Caki2 (cell line): ENCODE data around the gene ADK. TPM values are rescaled to one million over a fixed set of nuclear protein-coding genes. Genes with fewer than 3 reads are reported as not detected.

ENCODE experiments used
- DNase-seq: peaks from one replicate; pipeline ENCODE4 v3.0.0-alpha.2; 2015; ENCODE audit warnings: low read depth
- in situ Hi-C: cut with HindIII; loops from 2 replicates; pipeline ENCODE4 v1.10.0; 2016; ENCODE audit warnings: low sequenced_read_pairs, low pct_unique_long_range_greater_than_20kb, mixed read lengths
- total RNA-seq: library from RNA; depleted of rRNA; stranded (reverse); fragments of >200 nt; shearing (Covaris generic); gene quantifications from 2 replicates; pipeline ENCODE4 v1.2.3, GENCODE V29; 2014; ENCODE audit warnings: low replicate concordance

The ADK gene
- total RNA-seq, 1 experiment from 2014 or later, result 26.5 TPM

DNA sequence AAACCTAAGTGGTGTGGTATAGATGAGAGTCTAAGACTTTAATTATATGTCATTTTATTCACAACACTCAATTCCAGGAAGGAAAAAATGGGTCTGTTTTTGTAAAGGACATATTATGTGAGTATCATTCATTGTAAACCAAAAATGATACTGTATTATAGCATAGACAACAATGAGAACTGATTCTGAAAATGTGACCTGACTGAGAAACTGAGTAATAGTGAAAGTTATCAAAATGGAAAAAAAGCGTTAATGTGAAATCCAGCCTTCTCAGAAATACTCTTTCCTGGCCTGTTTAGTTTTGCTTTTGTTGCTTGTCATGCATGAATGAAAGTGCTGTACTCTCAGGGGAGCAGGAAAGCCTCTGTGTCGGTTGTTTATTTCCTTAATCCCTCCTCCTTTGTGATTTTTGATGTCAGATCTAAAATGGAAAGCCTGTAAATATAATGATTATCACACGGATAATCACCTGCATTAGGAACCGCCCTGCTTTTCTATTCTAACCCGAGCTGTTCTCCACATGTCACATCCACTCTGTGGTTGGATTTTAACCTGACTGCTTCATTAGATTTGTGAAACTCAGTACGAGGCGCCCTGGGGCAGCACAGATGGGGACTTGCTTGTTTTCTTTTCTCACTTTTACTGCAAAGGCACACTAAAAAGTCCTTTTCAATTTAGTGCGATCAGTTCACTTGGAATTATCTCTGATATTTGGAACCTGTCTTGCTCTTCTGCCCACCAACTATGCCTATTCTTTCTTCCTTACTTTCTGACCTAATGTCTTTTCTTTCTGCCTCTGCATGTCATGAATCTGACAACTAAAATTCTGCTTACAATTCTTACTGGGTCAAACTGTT, 434.4 kb downstream of the ADK start:
- peak; percentile 49 for DNase-seq
- in situ Hi-C loops, result no loop called here

DNA sequence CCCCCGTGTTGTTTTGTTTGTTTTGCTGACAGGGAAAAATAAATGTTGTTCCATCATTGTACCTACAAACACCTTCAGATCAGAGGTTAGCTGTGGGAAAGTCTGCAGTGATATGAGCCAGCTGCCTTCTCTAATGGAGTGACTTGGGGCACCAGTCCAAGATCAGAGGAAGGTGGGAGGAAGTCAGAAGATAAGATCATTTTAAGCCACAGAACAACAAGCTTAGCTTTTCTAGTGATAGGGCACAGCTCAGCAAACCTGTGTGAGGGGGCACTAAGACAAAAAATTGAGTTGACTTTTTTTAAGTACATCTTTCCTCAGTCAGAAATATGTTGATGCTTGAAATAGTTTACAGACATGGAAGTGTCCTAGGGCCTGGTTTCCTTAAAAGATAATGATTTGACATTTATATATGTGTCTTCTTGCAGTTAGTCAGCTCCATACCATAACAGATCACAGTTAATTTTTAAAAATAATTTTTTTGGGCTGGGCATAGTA, 435.1 kb downstream of the ADK start:
- peak; percentile 47 for DNase-seq
- in situ Hi-C loops, result no loop called here

DNA sequence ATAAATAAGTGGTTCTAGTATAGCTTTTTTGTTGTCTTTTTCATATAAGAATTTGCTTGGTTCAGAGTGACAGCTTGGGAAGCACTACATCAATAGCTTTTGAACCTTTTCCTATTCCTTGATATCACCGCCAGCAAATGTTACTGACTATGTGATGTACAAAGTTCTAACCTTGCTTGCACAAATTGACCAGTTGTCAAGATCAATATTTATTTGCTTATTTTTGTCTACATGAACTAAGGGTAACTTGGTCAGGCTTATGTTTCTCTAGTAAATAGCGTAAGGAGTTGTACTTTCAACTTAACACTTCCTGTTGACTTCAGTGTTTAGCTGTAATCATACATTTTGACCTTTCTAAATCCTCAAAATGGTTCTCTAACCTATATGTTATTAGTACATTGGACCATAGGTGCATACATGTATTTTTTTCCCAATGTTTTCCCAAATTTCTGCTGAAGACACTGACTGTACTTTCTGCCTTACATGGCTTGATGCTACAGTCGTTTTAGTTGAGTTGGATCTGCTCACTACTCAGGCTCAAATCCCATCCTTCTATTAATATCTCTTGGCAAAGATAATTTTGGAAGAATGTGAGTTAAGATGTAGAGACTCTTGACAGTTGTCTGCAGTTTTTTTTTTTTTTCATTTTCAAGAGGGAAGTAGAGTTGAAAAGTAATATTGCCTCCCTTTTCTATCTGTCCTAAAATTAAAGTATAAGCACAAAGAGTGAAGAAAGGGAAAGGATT, 436.3 kb downstream of the ADK start:
- DNase-seq, result no peak
- in situ Hi-C loops, result no loop called here

DNA sequence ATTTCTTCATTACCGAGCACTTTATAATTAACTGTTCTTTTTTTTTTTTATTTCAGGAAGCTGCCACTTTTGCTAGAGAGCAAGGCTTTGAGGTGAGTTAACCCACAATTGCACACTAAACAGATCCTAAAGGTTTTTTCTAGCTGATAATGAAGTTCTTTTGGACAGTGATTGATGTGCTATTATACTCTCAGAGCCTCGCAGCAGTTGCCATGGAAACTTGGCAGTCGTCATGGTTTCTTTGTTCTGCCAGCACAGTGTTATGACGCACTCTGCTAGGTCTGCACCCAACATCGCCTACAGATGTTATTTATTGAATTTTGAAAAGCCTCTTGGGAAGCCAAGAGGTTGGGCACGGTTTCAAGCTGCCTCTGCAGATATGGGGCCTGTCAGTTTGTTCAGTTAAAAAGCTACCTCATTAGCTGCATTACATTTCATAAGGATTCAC, 438.2 kb downstream of the ADK start:
- in situ Hi-C loops, result no loop called here
- peak; percentile 83 for DNase-seq

DNA sequence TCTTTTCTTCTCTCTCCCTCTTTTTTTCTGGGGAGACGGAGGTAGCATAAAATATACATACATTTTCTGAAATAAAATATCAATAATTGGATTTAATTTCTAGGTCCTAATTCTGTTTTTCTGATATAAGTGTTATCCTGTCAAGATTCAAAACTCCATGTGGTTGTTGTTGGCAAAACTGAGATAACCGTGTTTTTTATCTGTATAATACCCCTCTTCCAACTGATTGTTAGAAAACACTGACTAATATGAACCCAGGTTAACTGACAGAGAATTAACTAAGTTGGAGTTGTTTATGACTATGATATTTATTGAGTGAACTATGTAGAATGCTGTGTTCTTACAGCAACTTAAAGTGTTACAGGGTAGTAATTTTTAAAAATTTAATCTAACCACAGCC, 438.8 kb downstream of the ADK start:
- in situ Hi-C loops, result no loop called here
- DNase-seq, result no peak

DNA sequence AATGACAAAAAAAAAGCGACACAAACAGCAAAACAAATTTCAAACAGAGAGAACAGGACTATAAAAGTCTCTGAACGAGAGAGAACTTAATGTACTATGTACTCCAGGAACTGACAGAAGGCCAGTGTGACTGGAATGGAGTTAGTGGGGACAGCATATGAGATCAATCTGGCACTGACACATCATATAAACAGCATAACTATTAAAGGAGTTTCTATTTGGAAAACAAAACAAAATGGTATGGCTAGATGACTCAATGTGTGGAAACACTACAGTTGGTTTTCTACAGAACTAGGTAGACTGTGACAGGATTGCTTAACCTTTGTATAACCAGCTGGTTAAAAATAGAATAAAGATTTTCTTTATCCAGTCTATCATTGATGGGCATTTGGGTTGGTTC, 442.4 kb downstream of the ADK start:
- in situ Hi-C loops, result no loop called here
- DNase-seq, result no peak

DNA sequence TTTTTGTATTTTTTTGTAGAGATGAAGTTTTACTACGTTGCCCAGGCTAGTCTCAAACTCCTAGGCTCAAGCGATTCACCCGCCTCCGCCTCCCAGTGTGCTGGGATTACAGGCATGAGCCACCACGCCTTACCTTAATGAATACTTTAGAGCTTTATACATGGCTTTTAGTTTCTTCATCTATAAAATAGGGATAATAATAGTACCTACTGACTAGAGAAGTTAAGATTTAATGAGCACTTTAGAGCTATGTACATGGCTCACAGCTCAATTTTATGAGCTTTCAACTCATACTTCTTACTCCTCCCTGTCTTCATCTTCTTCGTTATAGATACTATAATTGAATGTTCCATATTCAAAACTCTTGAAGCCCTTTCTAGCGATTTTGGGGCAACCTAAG, 445.7 kb downstream of the ADK start:
- in situ Hi-C loops, result no loop called here
- no peak for DNase-seq

DNA sequence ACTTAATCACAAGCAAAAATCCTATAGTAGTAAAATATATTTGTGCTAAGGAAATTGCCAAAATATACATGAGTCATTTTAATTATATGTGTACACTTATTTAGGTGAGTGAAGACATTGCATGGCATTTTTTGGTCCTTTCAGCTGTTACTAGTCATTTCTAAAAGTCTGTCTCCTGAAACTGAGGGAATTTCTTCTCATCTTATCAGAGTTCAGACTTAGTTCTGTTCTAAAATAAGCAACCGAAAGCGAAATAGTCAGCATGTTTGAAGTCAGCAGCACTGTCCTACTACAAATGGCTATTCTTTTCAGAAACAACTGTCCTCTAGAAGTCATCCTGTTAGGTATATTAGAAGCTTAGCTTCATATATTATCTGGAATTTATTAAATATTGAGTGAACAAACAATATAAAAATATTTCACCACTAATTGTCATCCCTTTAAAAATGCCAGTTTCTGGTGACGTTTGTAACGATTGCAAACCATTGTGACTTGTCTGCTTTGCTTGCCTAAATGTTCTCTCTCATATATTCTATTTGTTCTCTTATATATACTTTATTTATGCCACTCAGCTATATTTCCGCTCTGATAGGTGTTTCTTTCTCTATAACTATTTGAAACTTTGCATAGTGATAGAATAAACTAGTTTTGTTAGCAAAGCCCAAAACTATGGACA, 448.0 kb downstream of the ADK start:
- in situ Hi-C loops, result no loop called here
- no peak for DNase-seq

DNA sequence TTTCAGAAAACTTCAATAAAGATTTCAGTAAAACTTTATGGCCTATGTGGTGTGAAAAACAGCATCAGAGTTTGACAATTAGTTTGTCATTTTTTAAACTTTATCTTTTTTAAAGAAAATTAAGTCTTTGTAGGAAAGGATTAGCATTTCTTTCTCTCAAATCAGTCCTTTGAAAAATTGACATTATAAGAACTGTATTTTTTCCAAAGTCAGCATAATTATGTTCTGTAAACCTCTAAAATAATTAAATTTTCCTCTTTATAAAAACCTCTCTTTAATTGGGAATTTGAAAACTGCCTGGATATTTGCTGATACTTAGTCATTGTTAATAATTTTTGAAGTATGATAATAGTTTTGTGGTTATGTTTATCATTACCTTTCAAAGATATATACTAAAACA, 448.7 kb downstream of the ADK start:
- in situ Hi-C loops, result no loop called here
- no peak for DNase-seq

DNA sequence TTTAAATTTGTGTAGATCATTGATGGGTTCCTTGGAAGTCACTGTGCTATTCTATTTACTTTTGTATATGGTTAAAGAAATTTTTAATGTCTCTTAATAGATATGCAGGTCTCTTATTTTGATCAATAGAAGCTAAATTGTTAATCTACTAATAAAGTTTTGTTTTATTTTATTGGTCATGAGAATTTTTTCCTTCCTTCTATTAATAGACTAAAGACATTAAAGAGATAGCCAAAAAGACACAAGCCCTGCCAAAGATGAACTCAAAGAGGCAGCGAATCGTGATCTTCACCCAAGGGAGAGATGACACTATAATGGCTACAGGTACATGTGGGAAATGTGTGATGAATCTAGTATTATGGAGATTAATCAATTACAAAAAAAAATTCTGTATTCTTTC, 449.1 kb downstream of the ADK start:
- in situ Hi-C loops, result no loop called here
- DNase-seq, result no peak

DNA sequence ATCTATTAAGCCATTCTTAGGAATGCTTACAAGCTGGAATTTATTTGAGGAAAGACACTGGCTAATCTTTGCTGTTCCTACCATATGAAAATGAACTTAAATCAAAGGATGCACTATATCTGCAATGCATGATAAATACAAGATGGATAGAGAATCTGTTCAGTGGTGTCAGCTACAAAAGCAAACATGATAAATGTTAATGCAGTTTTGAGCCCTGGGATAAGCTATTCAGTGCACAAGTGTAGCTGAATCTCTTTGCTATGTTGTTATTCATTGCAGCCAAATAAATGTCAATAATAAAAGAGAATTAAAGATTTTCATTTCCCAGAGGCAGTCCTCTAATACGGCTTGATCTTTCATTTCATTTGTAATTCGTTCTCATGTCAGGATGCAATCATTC, 451.6 kb downstream of the ADK start:
- no peak for DNase-seq
- in situ Hi-C loops, result no loop called here

DNA sequence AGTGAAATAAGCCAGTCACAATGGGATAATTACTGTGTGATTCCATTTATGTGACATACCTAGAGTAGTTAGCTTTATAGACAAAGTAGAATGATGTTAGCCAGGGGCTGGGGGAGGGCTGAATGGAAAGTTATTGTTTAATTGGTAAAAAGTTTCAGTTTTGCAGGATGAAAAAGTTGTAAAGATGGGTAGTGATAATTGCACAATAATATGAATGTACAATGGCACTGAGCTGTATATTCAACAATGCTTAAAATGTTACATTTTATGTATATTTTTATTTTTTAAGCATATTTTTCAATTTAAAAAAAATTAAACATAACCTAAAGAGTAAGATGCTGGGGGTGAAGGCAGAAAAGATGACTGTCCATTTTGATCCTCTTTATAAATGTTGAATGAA, 459.3 kb downstream of the ADK start:
- in situ Hi-C loops, result no loop called here
- no peak for DNase-seq

DNA sequence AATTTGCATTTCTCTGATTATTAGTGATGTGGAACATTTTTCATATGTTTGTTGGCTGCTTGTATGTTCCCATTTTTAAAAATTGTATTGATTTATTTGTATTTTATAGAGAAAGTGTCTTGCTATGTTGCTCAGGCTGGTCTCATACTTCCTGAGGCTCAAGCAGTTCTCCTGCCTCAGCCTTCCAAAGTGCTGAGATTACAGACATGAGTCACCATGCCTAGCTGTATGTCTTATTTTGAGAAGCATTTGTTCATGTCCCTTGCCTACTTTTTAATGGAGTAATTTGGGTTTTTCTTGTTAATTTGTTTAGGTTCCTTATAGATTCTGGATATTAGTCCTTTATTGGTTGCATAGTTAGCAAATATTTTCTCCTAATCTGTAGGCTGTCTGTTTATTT, 461.2 kb downstream of the ADK start:
- DNase-seq, result no peak
- in situ Hi-C loops, result no loop called here

DNA sequence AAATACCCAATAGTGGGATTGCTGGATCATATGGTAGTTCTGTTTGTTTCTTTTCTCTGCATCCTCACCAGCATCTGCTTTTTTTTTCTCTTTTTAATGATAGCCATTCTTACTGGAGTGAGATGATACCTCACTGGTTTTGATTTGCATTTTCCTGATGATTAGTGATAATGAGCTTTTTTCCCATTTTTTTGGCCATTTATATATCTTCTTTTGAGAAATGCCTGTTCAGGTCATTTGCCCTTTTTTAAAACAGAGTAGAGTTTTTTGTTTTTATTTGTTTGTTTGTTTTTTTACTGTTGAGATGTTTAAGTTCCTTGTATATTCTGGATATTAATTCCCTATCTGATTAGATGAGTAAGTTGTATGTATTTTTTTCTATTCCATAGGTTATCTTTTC, 469.6 kb downstream of the ADK start:
- no peak for DNase-seq
- in situ Hi-C loops, result no loop called here

DNA sequence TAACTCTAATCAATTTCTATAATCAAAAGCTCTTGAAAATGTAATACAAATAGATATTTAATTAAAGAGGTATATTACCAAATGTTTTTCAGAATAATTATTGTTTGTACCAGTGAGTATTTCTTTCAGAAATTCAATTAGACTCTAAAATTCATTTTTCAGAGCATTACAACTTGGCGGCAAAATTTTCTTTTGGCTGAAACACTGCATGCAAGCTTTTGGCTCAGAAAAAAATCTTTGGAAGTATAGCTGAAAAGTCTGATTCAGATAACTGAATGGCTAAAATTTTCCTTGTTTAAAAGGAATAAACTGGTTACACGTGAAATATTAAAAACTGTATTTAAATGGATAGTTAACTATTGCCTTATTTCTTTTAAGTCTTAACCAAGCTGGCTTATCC, 472.8 kb downstream of the ADK start:
- in situ Hi-C loops, result no loop called here
- no peak for DNase-seq

DNA sequence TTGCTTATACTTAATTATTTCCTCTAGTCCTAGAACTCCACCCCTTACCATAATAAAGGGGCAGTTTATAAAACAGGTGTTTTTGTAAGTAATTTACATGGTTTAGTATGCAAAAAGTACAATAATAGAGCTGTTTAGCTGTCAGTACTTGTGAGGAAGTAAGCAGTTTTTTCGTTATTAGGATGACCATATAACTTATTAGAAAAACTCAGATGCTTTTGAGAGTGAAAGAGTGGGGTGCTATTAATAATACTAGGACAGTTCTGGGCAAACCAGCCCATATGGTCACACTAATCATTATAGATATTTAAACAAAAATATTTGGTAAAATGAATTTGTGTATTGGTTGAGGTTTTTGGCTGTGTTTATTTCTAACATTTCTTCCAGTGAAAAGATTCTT, 473.5 kb downstream of the ADK start:
- in situ Hi-C loops, result no loop called here
- no peak for DNase-seq

DNA sequence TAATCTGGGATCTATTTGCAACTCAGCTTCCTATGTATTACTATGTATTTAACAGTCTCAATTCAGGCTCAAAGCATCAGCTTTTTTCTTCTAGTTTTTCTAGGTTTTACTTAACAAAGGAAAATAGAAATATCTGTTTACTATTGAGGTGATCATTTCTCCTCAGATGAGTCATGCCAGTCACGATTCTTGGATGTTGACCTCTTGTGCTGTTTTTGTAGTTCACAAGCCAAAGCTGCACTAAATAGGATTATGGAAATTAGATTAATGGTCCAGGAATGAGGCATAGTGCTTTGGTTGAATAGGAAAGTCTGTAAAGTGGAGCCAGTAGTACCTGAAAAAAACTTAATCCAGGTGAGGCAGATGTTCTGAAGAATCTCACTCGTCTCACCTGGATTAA, 477.1 kb downstream of the ADK start:
- no peak for DNase-seq
- in situ Hi-C loops, result no loop called here

DNA sequence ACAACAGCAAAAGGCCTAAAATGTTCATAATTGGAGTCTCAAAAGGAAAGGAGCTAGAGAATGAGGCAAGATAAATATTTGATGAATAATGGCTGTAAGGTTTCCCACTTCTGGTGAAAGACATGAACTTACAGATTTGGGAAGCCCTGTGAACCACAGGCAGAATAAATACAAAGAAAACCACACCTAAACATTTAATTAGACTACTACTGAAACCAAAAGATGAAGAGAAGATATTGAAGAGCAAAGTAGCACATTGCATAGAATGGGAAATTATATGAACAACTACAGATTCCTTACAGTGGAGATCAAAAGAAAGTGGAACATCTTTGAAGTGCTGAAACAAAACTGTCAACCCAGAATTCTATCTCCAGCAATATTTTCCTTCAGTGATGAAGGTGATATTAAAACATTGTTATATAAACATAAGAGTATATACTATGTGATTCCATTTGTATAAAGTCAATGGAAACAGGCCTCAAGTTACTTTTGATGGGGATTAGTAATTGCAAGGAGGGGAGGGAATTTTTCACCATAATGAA, 484.0 kb downstream of the ADK start:
- no peak for DNase-seq
- in situ Hi-C loops, result no loop called here

DNA sequence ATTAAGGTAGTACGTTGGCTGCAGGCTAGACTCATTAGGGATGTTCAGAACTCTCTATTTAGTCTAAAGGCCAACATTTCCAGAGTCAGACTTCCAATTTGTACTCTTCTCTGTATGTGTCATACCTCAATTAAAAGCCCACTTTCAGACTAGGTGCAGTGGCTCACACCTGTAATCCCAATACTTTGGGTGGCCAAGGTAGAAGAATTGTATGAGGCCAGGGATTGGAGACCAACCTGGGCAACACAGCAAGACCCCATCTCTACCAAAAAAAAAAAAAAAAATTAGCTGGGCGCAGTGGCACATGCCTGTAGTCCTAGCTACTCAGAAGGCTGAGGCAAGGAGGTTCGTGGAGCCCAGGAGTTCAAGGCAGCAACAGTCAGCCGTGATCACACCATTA, 484.6 kb downstream of the ADK start:
- in situ Hi-C loops, result no loop called here
- DNase-seq, result no peak
